Measurements from ENCODE around the gene C9orf72. TPM values are rescaled to one million over a fixed set of nuclear protein-coding genes. Genes with fewer than 3 reads are reported as not detected.

Gene C9orf72
- total RNA-seq, 1 experiment from 2014 or later = 8.0 TPM

- BruUV-seq (replicated peaks) = no TSS peak
Measured at GRCh38 chr9:27601396-27601795, 28.1 kb upstream of the C9orf72 start.

DNA sequence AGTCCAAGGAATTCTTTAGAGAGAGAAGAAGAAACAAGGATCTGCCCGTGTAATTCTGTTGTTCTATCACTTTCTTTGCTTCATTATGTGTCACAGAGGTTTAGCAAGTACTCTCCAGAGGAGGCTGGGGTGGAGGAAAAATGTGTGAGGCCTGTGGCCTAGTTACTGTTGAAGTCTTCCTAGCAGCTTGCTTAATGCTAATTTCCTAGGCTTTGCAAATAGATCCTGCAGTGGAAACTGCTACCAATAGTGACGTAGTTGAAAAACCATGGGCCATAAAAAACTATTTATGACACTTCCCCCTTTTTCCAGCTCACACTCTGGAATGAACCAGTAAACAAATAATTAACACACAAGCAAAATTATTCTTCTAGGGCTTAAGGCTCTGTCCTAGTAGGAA lies 27.0 kb upstream of the C9orf72 start:
- BruUV-seq (replicated peaks) = no TSS peak
- Mint-ChIP-seq H3K27me3 (ENCODE audit: unreplicated experiment) (peaks cover 7% of the 10 kb centered on the region), H3K36me3 (ENCODE audit: insufficient read depth, unreplicated experiment) (no peaks in the 10 kb centered on the region), H3K9me3 (ENCODE audit: low read depth, unreplicated experiment) (peaks cover 2% of the 10 kb centered on the region), H3K4me1 (ENCODE audit: low read depth, unreplicated experiment) (no peaks in the 10 kb centered on the region), H3K27ac (ENCODE audit: unreplicated experiment) (no peak overlapping the region), H3K4me3 (ENCODE audit: low read depth, unreplicated experiment) (no peak overlapping the region)
- CTCF ChIA-PET = no interaction called here
- no peak for DNase-seq
- intact Hi-C loops (cut with micrococcal nuclease; ENCODE audit: unreplicated experiment) = no loop called here
- TF ChIP-seq, protein P1, sequence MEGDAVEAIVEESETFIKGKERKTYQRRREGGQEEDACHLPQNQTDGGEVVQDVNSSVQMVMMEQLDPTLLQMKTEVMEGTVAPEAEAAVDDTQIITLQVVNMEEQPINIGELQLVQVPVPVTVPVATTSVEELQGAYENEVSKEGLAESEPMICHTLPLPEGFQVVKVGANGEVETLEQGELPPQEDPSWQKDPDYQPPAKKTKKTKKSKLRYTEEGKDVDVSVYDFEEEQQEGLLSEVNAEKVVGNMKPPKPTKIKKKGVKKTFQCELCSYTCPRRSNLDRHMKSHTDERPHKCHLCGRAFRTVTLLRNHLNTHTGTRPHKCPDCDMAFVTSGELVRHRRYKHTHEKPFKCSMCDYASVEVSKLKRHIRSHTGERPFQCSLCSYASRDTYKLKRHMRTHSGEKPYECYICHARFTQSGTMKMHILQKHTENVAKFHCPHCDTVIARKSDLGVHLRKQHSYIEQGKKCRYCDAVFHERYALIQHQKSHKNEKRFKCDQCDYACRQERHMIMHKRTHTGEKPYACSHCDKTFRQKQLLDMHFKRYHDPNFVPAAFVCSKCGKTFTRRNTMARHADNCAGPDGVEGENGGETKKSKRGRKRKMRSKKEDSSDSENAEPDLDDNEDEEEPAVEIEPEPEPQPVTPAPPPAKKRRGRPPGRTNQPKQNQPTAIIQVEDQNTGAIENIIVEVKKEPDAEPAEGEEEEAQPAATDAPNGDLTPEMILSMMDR (IDR thresholded peaks at IDR 0.05; ENCODE audit: unreplicated experiment) = no peak

More at GRCh38 chr9:27601396-27601795, 28.1 kb upstream of the C9orf72 start:
- CTCF ChIA-PET = no interaction called here
- Mint-ChIP-seq H3K36me3 (ENCODE audit: insufficient read depth, unreplicated experiment) (no peaks in the 10 kb centered on the region), H3K27ac (ENCODE audit: unreplicated experiment) (no peak overlapping the region), H3K4me1 (ENCODE audit: low read depth, unreplicated experiment) (no peaks in the 10 kb centered on the region), H3K4me3 (ENCODE audit: low read depth, unreplicated experiment) (no peak overlapping the region), H3K27me3 (ENCODE audit: unreplicated experiment) (no peaks in the 10 kb centered on the region), H3K9me3 (ENCODE audit: low read depth, unreplicated experiment) (no peaks in the 10 kb centered on the region)
- DNase-seq = no peak
- intact Hi-C loops (cut with micrococcal nuclease; ENCODE audit: unreplicated experiment) = no loop called here
- TF ChIP-seq, protein P1 (IDR thresholded peaks at IDR 0.05; ENCODE audit: unreplicated experiment) = no peak

DNA sequence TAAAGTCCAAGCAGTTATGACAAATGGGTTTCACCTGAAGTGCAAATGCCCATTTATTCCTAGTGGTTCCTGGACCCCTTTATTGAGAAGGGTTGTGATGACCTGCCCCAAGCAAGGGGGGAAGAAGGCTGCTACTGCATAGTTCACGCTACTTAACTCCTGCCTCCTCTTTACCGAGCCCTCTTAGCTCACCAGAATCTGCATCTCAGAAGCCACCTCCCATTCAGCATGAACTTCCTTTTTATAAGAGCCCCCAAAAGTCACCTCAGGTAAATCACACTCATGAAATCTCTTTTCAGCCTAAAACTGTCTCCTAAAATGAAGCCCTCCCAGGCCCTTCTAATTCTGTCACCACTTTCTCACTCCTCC lies 26.6 kb upstream of the C9orf72 start:
- H3K36me3 Mint-ChIP-seq (ENCODE audit: insufficient read depth, unreplicated experiment) = no peaks in the 10 kb centered on the region

DNA sequence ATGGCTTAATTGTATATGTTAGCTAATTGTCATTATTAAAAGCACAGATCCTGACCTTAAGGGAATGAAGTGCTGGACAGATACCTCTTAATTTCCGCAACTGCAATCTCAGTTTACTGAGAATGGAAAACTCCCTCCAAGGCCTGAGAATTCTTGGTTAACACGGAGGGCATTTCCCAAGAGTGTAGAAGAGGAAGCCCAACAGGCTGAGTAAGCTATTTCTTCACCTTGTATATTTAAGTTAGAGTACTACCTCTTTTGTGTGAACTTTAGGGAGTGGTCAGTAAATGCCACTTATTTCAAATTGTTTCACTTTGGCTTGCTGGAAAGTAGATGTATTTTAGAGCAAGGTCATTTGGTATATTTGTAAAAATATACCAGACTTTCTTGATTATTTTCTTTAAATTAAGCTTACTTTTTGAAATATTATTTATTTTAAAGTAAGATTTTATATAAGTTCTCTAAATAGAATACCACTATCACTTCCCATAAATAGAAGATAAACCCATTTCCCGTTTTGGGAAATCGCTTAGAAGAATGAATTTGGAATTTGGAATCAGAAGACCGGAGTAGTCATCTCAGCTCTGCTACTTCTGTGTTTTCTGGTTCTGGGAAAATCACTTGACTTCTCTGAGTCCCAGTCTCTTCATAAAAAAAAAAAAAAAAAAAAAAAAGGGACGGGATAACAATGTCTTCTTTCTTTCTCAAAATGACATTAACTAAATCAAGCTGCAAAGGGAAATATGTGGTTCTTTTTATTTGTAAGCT lies 26.0 kb upstream of the C9orf72 start:
- no TSS peak for BruUV-seq (replicated peaks)
- no peak overlapping the region for H3K4me3 Mint-ChIP-seq (ENCODE audit: low read depth, unreplicated experiment)
- H3K4me1 Mint-ChIP-seq (ENCODE audit: low read depth, unreplicated experiment) = no peaks in the 10 kb centered on the region
- peaks cover 7% of the 10 kb centered on the region for H3K27me3 Mint-ChIP-seq (ENCODE audit: unreplicated experiment)
- DNase-seq = no peak
- H3K27ac Mint-ChIP-seq (ENCODE audit: unreplicated experiment) = no peak overlapping the region
- H3K9me3 Mint-ChIP-seq (ENCODE audit: low read depth, unreplicated experiment) = peaks cover 2% of the 10 kb centered on the region
- no peaks in the 10 kb centered on the region for H3K36me3 Mint-ChIP-seq (ENCODE audit: insufficient read depth, unreplicated experiment)
- CTCF ChIA-PET = no interaction called here
- TF ChIP-seq, protein P1 (IDR thresholded peaks at IDR 0.05; ENCODE audit: unreplicated experiment) = no peak
- intact Hi-C loops (cut with micrococcal nuclease; ENCODE audit: unreplicated experiment) = no loop called here

More for the DNA sequence above, 26.6 kb upstream of the C9orf72 start:
- TF ChIP-seq, protein P1 (IDR thresholded peaks at IDR 0.05; ENCODE audit: unreplicated experiment) = no peak
- Mint-ChIP-seq H3K4me1 (ENCODE audit: low read depth, unreplicated experiment) (no peaks in the 10 kb centered on the region), H3K4me3 (ENCODE audit: low read depth, unreplicated experiment) (no peak overlapping the region), H3K9me3 (ENCODE audit: low read depth, unreplicated experiment) (peaks cover 2% of the 10 kb centered on the region), H3K27me3 (ENCODE audit: unreplicated experiment) (peaks cover 7% of the 10 kb centered on the region), H3K27ac (ENCODE audit: unreplicated experiment) (no peak overlapping the region)
- CTCF ChIA-PET = no interaction called here
- no peak for DNase-seq
- BruUV-seq (replicated peaks) = no TSS peak
- intact Hi-C loops (cut with micrococcal nuclease; ENCODE audit: unreplicated experiment) = no loop called here
